Pancreas (tissue), 10 donors: ENCODE data around the gene GHRHR. TPM values are rescaled to one million over a fixed set of nuclear protein-coding genes. Genes with fewer than 3 reads are reported as not detected.

ENCODE experiments used
- ATAC-seq, 4 donors: fragments of 200-7000 bp; cut with Tn5 transposase; one replicate each; pipeline versions ENCODE4 v1.8.0 to v1.9.1; 2020; ENCODE audit warnings: mild to moderate bottlenecking in 4 of 4, moderate library complexity in 4 of 4
- DNase-seq, 6 donors: peaks; one replicate each; pipeline ENCODE4 v3.0.0-alpha.2; 2020
- FAIRE-seq: peaks from 2 replicates; lab custom pipeline; 2012; peaks lifted over from hg19 to GRCh38; lab: Jason Lieb, UNC
- H3K27ac ChIP-seq, 4 donors: fragments of 200-600 bp; sonication (generic); 1 replicate in 3 of 4; 2 replicates in 1 of 4; pipeline versions ENCODE4 v1.5.0 to v1.8.0; 2020
- H3K27me3 ChIP-seq, 4 donors: fragments of 200-600 bp; one replicate each; pipeline ENCODE4 v1.8.0; 2021
- H3K36me3 ChIP-seq, 3 donors: fragments of 200-600 bp; sonication (generic) in 1 of 3; one replicate each; pipeline versions ENCODE4 v1.5.0 to v1.8.0; 2020 to 2021
- H3K4me1 ChIP-seq, 3 donors: fragments of 200-600 bp; one replicate each; pipeline ENCODE4 v1.8.0; 2021
- H3K4me3 ChIP-seq, 4 donors: fragments of 200-600 bp; sonication (generic) in 2 of 4; one replicate each; pipeline versions ENCODE4 v1.5.0 to v1.8.0; 2020 to 2021
- H3K9me3 ChIP-seq, 4 donors: fragments of 200-600 bp; one replicate each; pipeline ENCODE4 v1.8.0; 2021
- WGBS, 2 donors: extraction: QIAGEN DNeasy Blood & Tissue Kit; methylation state at CpG; one replicate each; pipeline ENCODE4 v1.1.7; 2013; 5-methylcytosine and 5-hydroxymethylcytosine counted together
- intact Hi-C, 3 donors: fragments of 100-400 bp; cut with DNase I; formaldehyde crosslinking; loops; one replicate each; pipeline versions ENCODE4 v1.11.1 to v1.14.2; 2022
- polyA plus RNA-seq, 2 donors: library from polyadenylated mRNA; stranded (reverse); fragments of 200-250 nt; gene quantifications; one replicate each; pipeline ENCODE4 v1.2.3, GENCODE V29; 2013
- total RNA-seq, 6 donors: library from RNA; stranded (reverse); fragmentation: NEBNext Ultra II Directional in 4 of 6; extraction: Animal tissue kit (Norgen Biotek cat#: 25700) in 4 of 6; gene quantifications; one replicate each; pipeline versions ENCODE4 v1.2.1 to v1.2.4, GENCODE V29; 2021 to 2023
- TF ChIP-seq, protein P1 (sequence below), 4 donors: fragments of 200-600 bp; sonication (generic) in 3 of 4; IDR thresholded peaks; one replicate each; pipeline versions ENCODE4 v1.5.0 to v1.8.0; 2021; ENCODE audit warnings: antibody characterized with exemption in 4 of 4
- donor health status: healthy with polysubstance abuse.
- donor health status: DM: no; HTN: no; CAD: no; lungs with moderate emphysema.
- donor health status: DM: no; HTN: no; CAD: no.
- donor health status: control.
- donor health status: control.
- donor health status: Bipolar disorder and iron deficiency.
- donor health status: DM: yes; HTN: yes; CAD: no.
- donor health status: DM: no; HTN: no; CAD: no.
- donor health status: DM: no; HTN: no; CAD: no.
- donor health status: DM: yes; HTN: yes; CAD: no.

GHRHR gene
- total and polyA plus RNA-seq, 8 donors: 0.34 to 0.55 (median 0.47) TPM; not detected in 5

DNA sequence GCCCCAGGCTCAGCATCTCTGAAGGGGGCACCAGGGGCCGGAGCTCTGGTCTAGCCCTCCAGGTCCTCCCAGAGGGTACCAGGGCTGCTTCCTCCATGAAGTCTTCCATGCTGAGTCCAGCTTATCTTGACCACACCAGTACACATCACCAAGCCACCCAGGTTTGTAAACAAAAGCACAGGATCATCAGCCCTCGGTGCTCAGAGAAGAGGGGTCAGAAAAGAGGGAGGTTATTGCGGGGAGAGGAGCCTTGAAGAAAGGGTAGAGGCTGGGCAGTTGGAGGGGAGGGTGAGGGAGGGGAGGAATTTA, 28.2 kb upstream of the GHRHR start:
- Histone ChIP-seq H3K27me3 (no peaks in the 10 kb centered on the region), H3K36me3 (no peaks in the 10 kb centered on the region), H3K4me3 (no peak overlapping the region), H3K9me3 (no peaks in the 10 kb centered on the region), H3K4me1 (no peaks in the 10 kb centered on the region), H3K27ac (no peak overlapping the region)
- FAIRE-seq (no peak), ATAC-seq (no peak), DNase-seq (peak in 1 of 6 donors; percentile 8)
- TF ChIP-seq, protein P1, sequence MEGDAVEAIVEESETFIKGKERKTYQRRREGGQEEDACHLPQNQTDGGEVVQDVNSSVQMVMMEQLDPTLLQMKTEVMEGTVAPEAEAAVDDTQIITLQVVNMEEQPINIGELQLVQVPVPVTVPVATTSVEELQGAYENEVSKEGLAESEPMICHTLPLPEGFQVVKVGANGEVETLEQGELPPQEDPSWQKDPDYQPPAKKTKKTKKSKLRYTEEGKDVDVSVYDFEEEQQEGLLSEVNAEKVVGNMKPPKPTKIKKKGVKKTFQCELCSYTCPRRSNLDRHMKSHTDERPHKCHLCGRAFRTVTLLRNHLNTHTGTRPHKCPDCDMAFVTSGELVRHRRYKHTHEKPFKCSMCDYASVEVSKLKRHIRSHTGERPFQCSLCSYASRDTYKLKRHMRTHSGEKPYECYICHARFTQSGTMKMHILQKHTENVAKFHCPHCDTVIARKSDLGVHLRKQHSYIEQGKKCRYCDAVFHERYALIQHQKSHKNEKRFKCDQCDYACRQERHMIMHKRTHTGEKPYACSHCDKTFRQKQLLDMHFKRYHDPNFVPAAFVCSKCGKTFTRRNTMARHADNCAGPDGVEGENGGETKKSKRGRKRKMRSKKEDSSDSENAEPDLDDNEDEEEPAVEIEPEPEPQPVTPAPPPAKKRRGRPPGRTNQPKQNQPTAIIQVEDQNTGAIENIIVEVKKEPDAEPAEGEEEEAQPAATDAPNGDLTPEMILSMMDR (IDR thresholded peaks at IDR 0.05): no peak
- WGBS, 2 donors: 61 to 73% methylated on average over 3 of the region's 3 CpGs
- intact Hi-C loops: no loop called here

DNA sequence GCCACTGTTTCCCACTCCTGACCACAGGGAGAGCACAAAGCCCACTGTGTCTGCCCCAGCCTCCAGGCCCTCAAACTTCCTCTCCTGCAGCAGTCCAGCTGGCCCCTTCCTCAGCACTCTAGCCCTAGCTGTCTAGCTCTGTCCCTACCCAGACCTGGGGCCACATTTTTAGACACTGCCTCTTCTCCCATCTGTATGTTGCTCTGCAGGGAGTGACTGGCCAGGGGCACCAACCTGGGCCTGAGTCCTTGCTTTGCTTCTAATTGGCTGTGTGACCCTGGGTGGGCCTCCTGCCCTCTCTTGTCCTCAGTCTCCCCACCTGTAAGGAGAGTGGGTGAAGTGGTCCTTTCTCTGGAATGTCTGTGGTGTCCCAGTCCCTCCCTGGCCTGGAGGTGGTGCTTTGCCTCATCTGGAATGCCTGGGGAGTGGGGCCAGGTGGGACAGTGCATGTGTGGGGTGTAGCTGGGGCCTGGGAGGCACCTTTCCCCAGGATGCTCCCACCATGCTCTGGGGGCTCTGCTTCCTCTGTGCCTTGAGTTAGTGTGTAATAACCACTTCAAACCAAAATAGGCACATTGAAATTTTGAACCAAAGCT, 27.0 kb upstream of the GHRHR start:
- H3K4me1 ChIP-seq: no peaks in the 10 kb centered on the region
- H3K27ac ChIP-seq: peak overlapping the region; percentile 31 to 69 (median 56)
- FAIRE-seq: no peak
- H3K4me3 ChIP-seq: no peak overlapping the region
- TF ChIP-seq, protein P1 (IDR thresholded peaks at IDR 0.05): no peak
- intact Hi-C loops: no loop called here
- no peaks in the 10 kb centered on the region for H3K9me3 ChIP-seq
- H3K27me3 ChIP-seq: no peaks in the 10 kb centered on the region
- no peak for ATAC-seq
- no peak for DNase-seq
- H3K36me3 ChIP-seq: no peaks in the 10 kb centered on the region

DNA sequence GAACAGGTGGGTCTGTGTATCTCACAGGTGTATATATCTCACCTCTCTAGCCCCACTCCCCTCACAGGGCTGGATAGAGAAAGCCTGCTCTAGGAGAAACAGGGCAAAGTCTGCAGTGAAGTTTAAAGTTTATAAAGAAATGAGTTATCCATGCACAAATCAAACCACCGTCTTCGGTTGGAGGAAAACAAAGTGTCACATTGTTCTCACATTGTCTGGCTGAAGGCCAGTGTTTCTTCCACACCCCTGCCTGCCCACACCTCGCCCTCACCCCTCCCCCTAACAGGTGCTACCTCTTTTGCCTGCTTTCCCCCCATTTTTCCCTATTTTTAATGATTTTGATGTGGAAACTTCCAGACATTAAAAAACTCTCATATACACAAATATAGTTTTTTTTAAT, 26.3 kb upstream of the GHRHR start:
- WGBS, 2 donors: 25% methylated on average over 3 of the region's 3 CpGs
- TF ChIP-seq, protein P1 (IDR thresholded peaks at IDR 0.05): no peak
- intact Hi-C loops: no loop called here
- FAIRE-seq (no peak), ATAC-seq (peak in 3 of 4 donors; percentile 45 to 48 (median 46)), DNase-seq (peak in 3 of 6 donors; percentile 24 to 37 (median 27))
- no peaks in the 10 kb centered on the region for H3K27me3 ChIP-seq
- no peak overlapping the region for H3K4me3 ChIP-seq
- H3K36me3 ChIP-seq: no peaks in the 10 kb centered on the region
- H3K27ac ChIP-seq: peak overlapping the region; percentile 31 to 69 (median 56)
- no peaks in the 10 kb centered on the region for H3K9me3 ChIP-seq
- no peaks in the 10 kb centered on the region for H3K4me1 ChIP-seq

DNA sequence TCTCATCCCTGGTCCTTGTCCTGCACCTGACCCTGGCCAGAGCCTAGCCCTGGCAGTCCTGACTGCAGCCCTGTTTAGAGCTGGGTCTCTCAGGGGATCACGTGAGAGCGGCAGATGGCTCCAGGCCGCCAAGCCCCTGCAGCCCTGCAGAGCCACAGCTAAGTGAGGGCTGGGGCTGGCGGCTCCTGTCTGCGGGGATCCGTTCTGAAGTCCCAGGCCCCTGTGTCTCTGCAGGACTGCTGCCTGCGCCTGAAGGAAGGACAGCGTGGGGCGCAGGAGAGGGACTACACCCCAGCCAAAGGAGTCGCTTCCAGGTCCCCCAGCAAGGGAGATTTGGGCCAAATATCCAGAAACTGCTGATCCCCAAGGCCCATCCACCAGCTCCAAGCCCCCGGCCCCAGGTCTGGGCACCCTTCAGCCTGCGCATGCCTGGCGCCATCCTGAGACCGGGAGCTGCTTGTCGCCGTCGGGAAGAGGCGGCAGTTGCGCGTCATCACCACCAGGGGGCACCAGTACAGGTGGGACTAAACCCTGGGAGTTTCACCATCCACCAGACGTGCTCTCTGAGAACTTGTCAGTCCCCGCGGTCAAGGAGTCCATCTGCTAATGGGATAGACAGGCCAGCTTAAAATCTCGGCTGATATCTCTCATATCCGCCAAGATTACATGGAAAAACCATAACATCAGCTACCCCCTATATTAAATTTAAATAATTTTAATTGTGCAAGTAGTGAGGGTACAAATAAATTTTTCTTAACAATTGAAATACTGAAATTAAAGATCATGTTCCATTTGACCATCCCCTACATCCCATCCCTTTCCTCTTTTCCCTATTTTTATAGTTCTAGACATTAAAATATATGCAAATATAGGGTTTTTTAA, 25.1 kb upstream of the GHRHR start:
- Histone ChIP-seq H3K9me3 (no peaks in the 10 kb centered on the region), H3K27me3 (peaks cover 0 to 4% (median 0%) of the 10 kb centered on the region in 4 donors), H3K36me3 (no peaks in the 10 kb centered on the region), H3K27ac (no peak overlapping the region), H3K4me3 (no peak overlapping the region), H3K4me1 (no peaks in the 10 kb centered on the region)
- WGBS, 2 donors: 23 to 26% methylated on average over 25 of the region's 25 CpGs
- FAIRE-seq: no peak
- intact Hi-C loops: no loop called here
- TF ChIP-seq, protein P1 (IDR thresholded peaks at IDR 0.05): peak; percentile 98 to 99 (median 98)
- peak; percentile 79 to 94 (median 90) for ATAC-seq
- peak; percentile 75 to 98 (median 88) for DNase-seq
